Activated CD4-positive, alpha-beta T cell treated with anti-CD3 and anti-CD28 coated beads, Interleukin-2, amount 10 ng/mL, durations not matched to agents 24 days and 14 days (primary cell): ENCODE data around the gene GSTM2. TPM values are rescaled to one million over a fixed set of nuclear protein-coding genes. Genes with fewer than 3 reads are reported as not detected.
"Not testable (repeated sequence)": the region's sequence is repeated elsewhere in the genome, so short reads cannot be mapped to it uniquely, and the experiment has no call there.

Experiments
- DNase-seq: peaks from one replicate; pipeline ENCODE4 v3.0.0; 2022
- H3K27ac Mint-ChIP-seq: one replicate; pipeline ENCODE4 v1.8.0; 2022; ENCODE audit warnings: mild to moderate bottlenecking, mixed read lengths
- H3K27me3 Mint-ChIP-seq: one replicate; pipeline ENCODE4 v1.8.0; 2022; ENCODE audit warnings: mixed read lengths
- H3K36me3 Mint-ChIP-seq: one replicate; pipeline ENCODE4 v1.8.0; 2022; ENCODE audit warnings: low read depth, mild to moderate bottlenecking, mixed read lengths
- H3K4me1 Mint-ChIP-seq: one replicate; pipeline ENCODE4 v1.8.0; 2021; ENCODE audit warnings: mixed read lengths
- H3K4me3 Mint-ChIP-seq: one replicate; pipeline ENCODE4 v1.8.0; 2022; ENCODE audit warnings: mild to moderate bottlenecking, moderate library complexity, mixed read lengths
- H3K9me3 Mint-ChIP-seq: one replicate; pipeline ENCODE4 v1.8.0; 2021; ENCODE audit warnings: mixed read lengths
- intact Hi-C: fragments of 100-400 bp; cut with micrococcal nuclease; formaldehyde crosslinking; loops from one replicate; pipeline ENCODE4 v1.15.1; 2023
- total RNA-seq: library from RNA; stranded (reverse); gene quantifications from 2 replicates; pipeline ENCODE4 v1.2.3, GENCODE V29; 2022

Gene GSTM2
- total RNA-seq, 1 donor from 2014 or later = 18.4 TPM

- intact Hi-C loops = no loop called here
- Mint-ChIP-seq H3K27ac (no peak overlapping the region), H3K27me3 (peaks cover 40% of the 10 kb centered on the region), H3K9me3 (no peaks in the 10 kb centered on the region), H3K4me1 (no peaks in the 10 kb centered on the region), H3K36me3 (no peaks in the 10 kb centered on the region), H3K4me3 (no peak overlapping the region)
- DNase-seq = no peak
Observed at GRCh38 chr1:109649491-109649914, 18.4 kb upstream of the GSTM2 start.

DNA sequence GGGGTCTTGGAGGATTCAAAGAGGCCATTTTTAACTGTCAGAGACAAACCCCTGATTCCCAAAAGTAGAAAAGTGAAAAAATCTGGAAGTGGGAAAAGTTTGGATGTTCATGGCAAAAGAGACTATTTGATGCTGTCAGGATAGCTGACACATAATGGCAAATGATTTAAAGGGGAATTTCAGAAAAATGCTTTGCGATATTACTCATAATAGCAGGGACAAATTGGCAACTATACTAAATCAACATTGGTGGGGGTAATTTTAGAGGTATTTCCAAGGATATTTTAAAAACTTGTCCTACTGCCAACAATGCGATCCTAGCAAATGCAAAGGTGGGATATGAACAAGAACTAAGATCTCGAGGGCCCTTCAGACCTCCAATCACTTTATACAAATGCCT lies 17.2 kb upstream of the GSTM2 start:
- DNase-seq = no peak
- intact Hi-C loops = loop anchor here (1.0 kb wide), 1 partner anchor 7 kb away; no protein-coding TSS in a partner anchor
- Mint-ChIP-seq H3K36me3 (no peaks in the 10 kb centered on the region), H3K27me3 (peaks cover 42% of the 10 kb centered on the region), H3K4me3 (no peak overlapping the region), H3K27ac (no peak overlapping the region), H3K4me1 (peaks cover 11% of the 10 kb centered on the region), H3K9me3 (no peaks in the 10 kb centered on the region)

- DNase-seq = no peak
- Mint-ChIP-seq H3K4me3 (no peak overlapping the region), H3K4me1 (peaks cover 17% of the 10 kb centered on the region), H3K36me3 (no peaks in the 10 kb centered on the region), H3K27me3 (peaks cover 37% of the 10 kb centered on the region), H3K27ac (no peak overlapping the region), H3K9me3 (no peaks in the 10 kb centered on the region)
- intact Hi-C loops = no loop called here
Observed at GRCh38 chr1:109652402-109652801, 15.5 kb upstream of the GSTM2 start.

DNA sequence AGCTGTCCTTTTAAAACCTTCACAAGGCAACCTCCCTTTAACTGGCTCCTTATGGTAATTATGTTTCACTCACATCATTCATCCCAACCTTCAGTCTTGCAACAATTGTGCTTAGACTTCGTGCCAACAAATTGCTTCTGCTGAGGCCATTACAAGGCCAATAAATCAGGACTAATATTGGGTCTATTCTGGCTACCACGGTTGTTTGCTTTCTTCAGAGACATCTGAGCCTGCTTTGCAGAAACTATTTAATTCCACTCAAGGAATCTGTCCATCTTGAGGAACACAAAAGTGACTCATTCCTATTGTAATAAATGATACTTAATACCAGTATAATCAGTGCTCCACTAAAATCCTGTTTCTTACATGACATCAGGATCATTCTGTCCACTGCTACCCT lies 14.6 kb upstream of the GSTM2 start:
- H3K27me3 Mint-ChIP-seq = peaks cover 37% of the 10 kb centered on the region
- H3K9me3 Mint-ChIP-seq = no peaks in the 10 kb centered on the region
- H3K27ac Mint-ChIP-seq = no peak overlapping the region
- no peak overlapping the region for H3K4me3 Mint-ChIP-seq
- intact Hi-C loops = no loop called here
- H3K4me1 Mint-ChIP-seq = peaks cover 18% of the 10 kb centered on the region
- no peak for DNase-seq
- H3K36me3 Mint-ChIP-seq = peaks cover 2% of the 10 kb centered on the region

DNA sequence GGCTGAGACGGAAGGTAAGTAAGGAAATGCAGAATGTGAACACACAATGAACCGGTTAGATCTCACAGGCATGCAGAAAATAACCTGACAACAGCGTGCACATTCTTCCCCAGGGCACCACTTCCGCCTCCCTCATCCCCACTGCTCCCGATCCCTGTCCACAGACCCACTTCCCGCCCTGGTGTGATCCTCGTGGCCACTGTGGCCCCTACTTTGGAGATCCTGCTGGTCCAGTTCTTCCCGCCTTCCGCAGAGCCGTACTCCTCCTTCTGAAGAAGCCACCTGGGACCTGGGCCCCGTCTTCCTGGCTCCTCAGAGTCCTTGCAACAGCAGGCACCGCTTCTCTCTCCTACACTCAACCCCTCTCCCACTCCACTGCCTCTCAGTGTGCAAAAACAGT lies 13.3 kb upstream of the GSTM2 start:
- DNase-seq = no peak
- intact Hi-C loops = no loop called here
- Mint-ChIP-seq H3K9me3 (no peaks in the 10 kb centered on the region), H3K36me3 (peaks cover 3% of the 10 kb centered on the region), H3K4me1 (peaks cover 19% of the 10 kb centered on the region), H3K27ac (peak overlapping the region; percentile 10), H3K27me3 (peaks cover 37% of the 10 kb centered on the region), H3K4me3 (no peak overlapping the region)

DNA sequence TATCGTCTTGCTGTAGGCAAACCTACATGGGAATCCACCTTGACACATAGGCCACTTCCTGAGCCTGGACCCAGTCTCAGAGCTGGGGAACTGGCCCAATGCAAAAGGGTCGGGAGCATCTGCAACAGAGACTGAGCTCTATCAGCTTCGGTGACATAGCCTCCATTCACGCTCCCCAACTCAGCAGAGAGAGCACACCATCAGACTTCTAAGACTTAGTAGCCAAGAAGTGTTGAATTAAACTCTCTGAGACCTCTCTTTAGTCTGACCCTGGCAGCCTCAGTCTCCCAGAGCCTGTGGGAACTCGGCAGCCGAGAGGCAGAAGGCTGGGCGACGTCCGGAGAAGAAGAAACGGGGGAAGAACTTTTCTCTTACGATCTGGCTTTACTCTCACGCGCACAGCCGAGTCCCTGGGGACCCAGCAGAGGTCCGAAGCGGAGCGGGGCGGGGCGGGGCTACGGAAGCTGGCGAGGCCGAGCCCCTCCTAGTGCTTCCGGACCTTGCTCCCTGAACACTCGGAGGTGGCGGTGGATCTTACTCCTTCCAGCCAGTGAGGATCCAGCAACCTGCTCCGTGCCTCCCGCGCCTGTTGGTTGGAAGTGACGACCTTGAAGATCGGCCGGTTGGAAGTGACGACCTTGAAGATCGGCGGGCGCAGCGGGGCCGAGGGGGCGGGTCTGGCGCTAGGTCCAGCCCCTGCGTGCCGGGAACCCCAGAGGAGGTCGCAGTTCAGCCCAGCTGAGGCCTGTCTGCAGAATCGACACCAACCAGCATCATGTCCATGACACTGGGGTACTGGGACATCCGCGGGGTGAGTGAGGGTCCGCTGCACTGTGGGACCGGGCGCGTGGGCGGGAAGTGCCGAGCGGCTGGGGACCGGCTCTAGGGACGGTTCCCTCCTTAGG lies 12.0 kb upstream of the GSTM2 start, which contains the start of gene GSTM4:
Gene GSTM4, plus strand, starts transcription at position 485 of the 905 bp plus-strand sequence. Its CDS starts 291 bp downstream, at position 776.
- Mint-ChIP-seq H3K4me1 (peaks cover 19% of the 10 kb centered on the region), H3K9me3 (no peaks in the 10 kb centered on the region), H3K4me3 (peak within 1 kb of the TSS; percentile 96), H3K27me3 (peaks cover 28% of the 10 kb centered on the region), H3K27ac (peak within 1 kb of the TSS; percentile 89), H3K36me3 (peaks cover 5% of the 10 kb centered on the region)
- peak; percentile 92 for DNase-seq
- intact Hi-C loops = loop anchor here (1.0 to 5.0 kb wide), 2 partner anchors 11 to 116 kb away; no protein-coding TSS in a partner anchor

GRCh38 chr1:109657395-109657794 lies 10.5 kb upstream of the GSTM2 start:
- Mint-ChIP-seq H3K36me3 (peaks cover 7% of the 10 kb centered on the region), H3K27me3 (peaks cover 15% of the 10 kb centered on the region), H3K4me1 (peaks cover 19% of the 10 kb centered on the region), H3K27ac (no peak overlapping the region), H3K9me3 (no peaks in the 10 kb centered on the region), H3K4me3 (peak overlapping the region; percentile 7)
- DNase-seq = no peak
- intact Hi-C loops = loop anchor here (5.0 kb wide), 1 partner anchor 115 kb away; no protein-coding TSS in a partner anchor

- Mint-ChIP-seq H3K4me3 (no peak overlapping the region), H3K4me1 (peaks cover 19% of the 10 kb centered on the region)
Observed at GRCh38 chr1:109657970-109658369, 9.9 kb upstream of the GSTM2 start.

DNA sequence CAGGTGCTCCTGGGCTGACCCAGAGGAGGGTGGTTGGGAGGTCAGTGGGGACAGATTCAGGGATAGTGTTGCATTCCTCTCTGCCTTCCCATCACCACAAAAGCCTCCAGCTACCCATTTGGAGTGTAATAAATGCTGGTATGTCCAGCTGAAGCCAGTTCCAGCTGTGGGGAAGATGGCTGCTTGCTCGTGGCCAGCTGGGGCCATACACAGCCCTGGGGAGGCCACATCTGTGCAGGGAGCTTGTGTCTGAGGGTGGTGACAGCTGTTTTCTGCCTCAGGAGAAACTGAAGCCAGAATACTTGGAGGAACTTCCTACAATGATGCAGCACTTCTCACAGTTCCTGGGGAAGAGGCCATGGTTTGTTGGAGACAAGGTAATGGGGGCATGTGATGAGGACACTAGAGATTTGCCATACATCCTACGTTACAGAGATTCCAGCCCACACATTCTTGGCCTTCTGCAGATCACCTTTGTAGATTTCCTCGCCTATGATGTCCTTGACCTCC lies 9.3 kb upstream of the GSTM2 start:
- peaks cover 7% of the 10 kb centered on the region for H3K36me3 Mint-ChIP-seq
- H3K27ac Mint-ChIP-seq = no peak overlapping the region
- intact Hi-C loops = loop anchor here (5.0 kb wide), 1 partner anchor 114 kb away; no protein-coding TSS in a partner anchor
- H3K9me3 Mint-ChIP-seq = no peaks in the 10 kb centered on the region
- no peak for DNase-seq
- H3K4me1 Mint-ChIP-seq = peaks cover 19% of the 10 kb centered on the region
- peaks cover 6% of the 10 kb centered on the region for H3K27me3 Mint-ChIP-seq
- H3K4me3 Mint-ChIP-seq = no peak overlapping the region

More at GRCh38 chr1:109657970-109658369, 9.9 kb upstream of the GSTM2 start:
- Mint-ChIP-seq H3K36me3 (peaks cover 7% of the 10 kb centered on the region), H3K9me3 (no peaks in the 10 kb centered on the region), H3K27me3 (peaks cover 12% of the 10 kb centered on the region), H3K27ac (no peak overlapping the region)
- no peak for DNase-seq
- intact Hi-C loops = loop anchor here (5.0 kb wide), 1 partner anchor 114 kb away; no protein-coding TSS in a partner anchor

DNA sequence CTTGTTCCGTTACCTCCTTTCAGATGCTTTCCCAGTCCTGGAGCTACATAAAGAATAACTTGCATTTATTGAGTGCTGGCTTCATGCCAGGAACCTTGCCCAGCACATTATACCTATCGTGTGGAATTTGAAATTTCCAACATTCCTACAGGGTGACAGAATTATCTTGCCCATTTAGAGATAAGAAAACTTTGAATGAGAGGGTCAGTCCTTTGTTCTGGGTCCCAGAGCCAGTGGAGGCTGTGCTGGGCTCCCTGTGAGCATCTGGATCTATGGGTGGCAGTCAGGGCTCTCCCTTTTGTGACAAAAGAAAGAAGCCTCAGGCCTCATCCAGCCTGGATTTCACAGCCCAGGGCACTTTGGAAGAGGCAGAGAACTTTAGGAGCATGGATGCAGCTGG lies 8.7 kb upstream of the GSTM2 start:
- Mint-ChIP-seq H3K4me3 (no peak overlapping the region), H3K9me3 (no peaks in the 10 kb centered on the region), H3K27ac (no peak overlapping the region), H3K4me1 (peaks cover 19% of the 10 kb centered on the region), H3K27me3 (peaks cover 4% of the 10 kb centered on the region), H3K36me3 (peaks cover 7% of the 10 kb centered on the region)
- intact Hi-C loops = loop anchor here (5.0 kb wide), 1 partner anchor 113 kb away; no protein-coding TSS in a partner anchor
- no peak for DNase-seq

GRCh38 chr1:109659997-109660690 lies 7.7 kb upstream of the GSTM2 start:
- Mint-ChIP-seq H3K36me3 (peaks cover 7% of the 10 kb centered on the region), H3K4me1 (peaks cover 13% of the 10 kb centered on the region), H3K27me3 (no peaks in the 10 kb centered on the region), H3K27ac (no peak overlapping the region), H3K4me3 (no peak overlapping the region), H3K9me3 (no peaks in the 10 kb centered on the region)
- DNase-seq = no peak
- intact Hi-C loops = loop anchor here (5.0 kb wide), 1 partner anchor 112 kb away; no protein-coding TSS in a partner anchor

- H3K27me3 Mint-ChIP-seq, H3K4me1 Mint-ChIP-seq, intact Hi-C loops, H3K27ac Mint-ChIP-seq, H3K4me3 Mint-ChIP-seq, H3K36me3 Mint-ChIP-seq, DNase-seq, H3K9me3 Mint-ChIP-seq: not testable (repeated sequence)
Observed at GRCh38 chr1:109660691-109661026, 7.2 kb upstream of the GSTM2 start.

DNA sequence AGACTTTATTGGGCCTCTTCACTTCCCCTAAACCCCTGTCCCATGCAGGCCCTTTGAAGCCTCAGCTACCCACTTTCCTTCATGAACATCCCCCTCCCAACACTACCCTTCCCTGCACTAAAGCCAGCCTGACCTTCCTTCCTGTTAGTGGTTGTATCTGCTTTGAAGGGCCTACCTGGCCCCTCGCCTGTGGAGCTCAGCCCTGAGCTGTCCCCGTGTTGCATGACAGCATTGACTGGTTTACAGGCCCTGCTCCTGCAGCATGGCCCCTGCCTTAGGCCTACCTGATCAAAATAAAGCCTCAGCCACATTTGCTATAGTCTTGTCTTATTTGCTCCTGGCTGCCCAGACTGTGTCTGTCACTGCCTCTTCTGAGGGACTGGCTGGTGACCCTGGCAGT lies 6.5 kb upstream of the GSTM2 start:
- intact Hi-C loops = no loop called here
- Mint-ChIP-seq H3K4me3 (no peak overlapping the region), H3K27me3 (no peaks in the 10 kb centered on the region), H3K27ac (no peak overlapping the region), H3K4me1 (peaks cover 5% of the 10 kb centered on the region), H3K9me3 (no peaks in the 10 kb centered on the region), H3K36me3 (peaks cover 7% of the 10 kb centered on the region)
- no peak for DNase-seq
